PFSK-1 (cell line): Measurements from ENCODE around the gene DCTN2.

ENCODE experiments used
- POLR2AphosphoS5 ChIP-seq: IDR thresholded peaks from 2 replicates; pipeline ENCODE4 v1.6.1; 2012; ENCODE audit warnings: low read depth, mild to moderate bottlenecking, control low read depth, low read length, moderate library complexity
- TAF1 ChIP-seq: IDR thresholded peaks from 2 replicates; pipeline ENCODE4 v1.6.1; 2012; ENCODE audit warnings: low read length, control low read depth, borderline replicate concordance; ENCODE audit not compliant: insufficient read depth
- TF ChIP-seq, protein P1 (sequence below), 2 experiments: IDR thresholded peaks; 2 replicates each; pipeline versions ENCODE4 v1.6.1 to v1.8.0; 2011 to 2012; ENCODE audit warnings: low read depth in 2 of 2, low read length in 2 of 2, control low read depth in 1 of 2, inconsistent platforms in 1 of 2, mild to moderate bottlenecking in 1 of 2, moderate library complexity in 1 of 2; ENCODE audit not compliant: insufficient read depth in 1 of 2

DNA sequence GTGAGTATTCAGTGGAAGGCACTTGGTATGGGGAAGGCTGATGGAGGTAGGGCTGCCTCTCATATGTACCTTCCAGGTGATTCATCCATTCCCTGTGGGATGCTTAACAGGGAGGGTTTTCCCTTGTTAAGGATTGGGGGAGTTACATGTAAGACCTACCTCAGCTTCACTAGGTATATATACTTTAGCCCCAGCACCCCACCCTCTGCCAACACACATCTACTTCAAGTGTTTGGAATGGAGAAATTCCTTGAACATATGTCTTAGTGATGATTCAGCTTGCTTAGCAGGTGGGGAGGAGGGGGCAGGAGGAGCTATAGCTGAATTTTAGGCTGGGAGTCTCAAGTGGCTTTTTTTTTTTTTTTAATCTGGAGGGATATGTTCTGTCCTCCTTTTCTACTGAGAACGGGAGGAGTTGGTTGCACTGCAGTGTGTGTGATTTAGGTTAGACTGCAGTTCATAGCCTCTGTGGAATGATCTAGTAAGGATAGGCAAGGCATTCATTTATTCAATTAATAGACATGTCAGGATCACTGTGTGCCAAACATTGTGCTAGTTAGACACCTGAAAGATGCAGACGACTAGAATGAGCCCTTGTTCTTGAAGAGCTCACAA is 45.7 kb upstream of the DCTN2 start:
- TF ChIP-seq POLR2AphosphoS5 (no peak), TAF1 (no peak)
- TF ChIP-seq, protein P1, sequence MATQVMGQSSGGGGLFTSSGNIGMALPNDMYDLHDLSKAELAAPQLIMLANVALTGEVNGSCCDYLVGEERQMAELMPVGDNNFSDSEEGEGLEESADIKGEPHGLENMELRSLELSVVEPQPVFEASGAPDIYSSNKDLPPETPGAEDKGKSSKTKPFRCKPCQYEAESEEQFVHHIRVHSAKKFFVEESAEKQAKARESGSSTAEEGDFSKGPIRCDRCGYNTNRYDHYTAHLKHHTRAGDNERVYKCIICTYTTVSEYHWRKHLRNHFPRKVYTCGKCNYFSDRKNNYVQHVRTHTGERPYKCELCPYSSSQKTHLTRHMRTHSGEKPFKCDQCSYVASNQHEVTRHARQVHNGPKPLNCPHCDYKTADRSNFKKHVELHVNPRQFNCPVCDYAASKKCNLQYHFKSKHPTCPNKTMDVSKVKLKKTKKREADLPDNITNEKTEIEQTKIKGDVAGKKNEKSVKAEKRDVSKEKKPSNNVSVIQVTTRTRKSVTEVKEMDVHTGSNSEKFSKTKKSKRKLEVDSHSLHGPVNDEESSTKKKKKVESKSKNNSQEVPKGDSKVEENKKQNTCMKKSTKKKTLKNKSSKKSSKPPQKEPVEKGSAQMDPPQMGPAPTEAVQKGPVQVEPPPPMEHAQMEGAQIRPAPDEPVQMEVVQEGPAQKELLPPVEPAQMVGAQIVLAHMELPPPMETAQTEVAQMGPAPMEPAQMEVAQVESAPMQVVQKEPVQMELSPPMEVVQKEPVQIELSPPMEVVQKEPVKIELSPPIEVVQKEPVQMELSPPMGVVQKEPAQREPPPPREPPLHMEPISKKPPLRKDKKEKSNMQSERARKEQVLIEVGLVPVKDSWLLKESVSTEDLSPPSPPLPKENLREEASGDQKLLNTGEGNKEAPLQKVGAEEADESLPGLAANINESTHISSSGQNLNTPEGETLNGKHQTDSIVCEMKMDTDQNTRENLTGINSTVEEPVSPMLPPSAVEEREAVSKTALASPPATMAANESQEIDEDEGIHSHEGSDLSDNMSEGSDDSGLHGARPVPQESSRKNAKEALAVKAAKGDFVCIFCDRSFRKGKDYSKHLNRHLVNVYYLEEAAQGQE (IDR thresholded peaks at IDR 0.05; ENCODE audit: insufficient read depth in 1 of 2, low read depth in 2 of 2, low read length in 2 of 2) = no peak
